K562 (cell line): Measurements from ENCODE around the gene CLIC1. TPM values are rescaled to one million over a fixed set of nuclear protein-coding genes. Genes with fewer than 3 reads are reported as not detected.

Experiments
- FOXA1 ChIP-seq: fragments of 450-650 bp; IDR thresholded peaks from 2 replicates; pipeline ENCODE4 v1.6.1; 2016; ENCODE audit warnings: mild to moderate bottlenecking, borderline replicate concordance
- HDAC6 ChIP-seq: IDR thresholded peaks from 2 replicates; pipeline ENCODE4 v1.6.1; 2012; ENCODE audit warnings: low read depth, mild to moderate bottlenecking, control low read depth, inconsistent platforms, low read length, moderate library complexity
- HMGXB4 ChIP-seq: sonication (generic); formaldehyde crosslinking; IDR thresholded peaks from 2 replicates; pipeline ENCODE4 v1.8.1; 2023; ENCODE audit warnings: mild to moderate bottlenecking, missing genetic modification reagents
- JUN ChIP-seq, 2 experiments: sonication (generic) in 1 of 2; formaldehyde crosslinking in 1 of 2; IDR thresholded peaks; 2 replicates each; pipeline versions ENCODE4 v1.6.1 to v1.8.0; 2012 to 2022; ENCODE audit warnings: borderline replicate concordance in 2 of 2, mild to moderate bottlenecking in 2 of 2, improper control_type of control experiment in 1 of 2, low read depth in 1 of 2, low read length in 1 of 2, missing genetic modification reagents in 1 of 2
- KHSRP ChIP-seq: fragments of 450-650 bp; IDR thresholded peaks from 2 replicates; pipeline ENCODE4 v1.6.1; 2017
- MLX ChIP-seq, 2 experiments: fragments of 450-650 bp in 1 of 2; sonication (generic) in 1 of 2; formaldehyde crosslinking; conservative IDR thresholded peaks; 2 replicates each; pipeline versions ENCODE4 v1.4.0 to v1.8.1; 2020 to 2022; ENCODE audit warnings: mild to moderate bottlenecking in 1 of 2, missing genetic modification reagents in 1 of 2
- MNT ChIP-seq, 2 experiments: fragments of 450-650 bp; conservative IDR thresholded peaks; 2 replicates each; pipeline ENCODE4 v1.6.1; 2017; ENCODE audit warnings: mild to moderate bottlenecking in 2 of 2, moderate library complexity in 2 of 2
- NFATC3 ChIP-seq: fragments of 450-650 bp; IDR thresholded peaks from 2 replicates; pipeline ENCODE4 v1.6.1; 2017; ENCODE audit warnings: mild to moderate bottlenecking
- SIX5 ChIP-seq, 2 experiments: IDR thresholded peaks; 2 replicates each; pipeline ENCODE4 v1.6.1; 2011; ENCODE audit warnings: low read length in 2 of 2, borderline replicate concordance in 1 of 2, low read depth in 1 of 2, mild to moderate bottlenecking in 1 of 2, moderate library complexity in 1 of 2; ENCODE audit not compliant: insufficient read depth in 1 of 2
- SNRNP70 ChIP-seq: fragments of 200-400 bp; formaldehyde crosslinking; optimal IDR thresholded peaks from 2 replicates; pipeline ENCODE3; 2017; ENCODE audit warnings: low read depth, low read length
- SRSF7 ChIP-seq: fragments of 200-400 bp; formaldehyde crosslinking; optimal IDR thresholded peaks from 2 replicates; pipeline ENCODE3; 2017; ENCODE audit warnings: mild to moderate bottlenecking, low read depth, low read length
- ZBTB11 ChIP-seq, 3 experiments: fragments of 200-800 bp in 1 of 3; fragments of 250-450 bp in 1 of 3; fragments of 450-650 bp in 1 of 3; sonication (Bioruptor Pico) in 1 of 3; sonication (Bioruptor generic) in 1 of 3; formaldehyde crosslinking in 1 of 3; IDR thresholded peaks; 2 replicates each; pipeline versions ENCODE4 v1.6.1 to v1.8.0; 2016 to 2022; ENCODE audit warnings: mild to moderate bottlenecking in 2 of 3, missing genetic modification characterization in 2 of 3, missing compliant biosample characterization in 1 of 3, moderate library complexity in 1 of 3
- ZFP91 ChIP-seq: sonication (generic); formaldehyde crosslinking; IDR thresholded peaks from 2 replicates; pipeline ENCODE4 v1.8.0; 2022; ENCODE audit warnings: mild to moderate bottlenecking, missing genetic modification reagents
- ZNF253 ChIP-seq: fragments of 250-450 bp; sonication (Bioruptor Pico); conservative IDR thresholded peaks from 2 replicates; pipeline ENCODE4 v1.6.1; 2021; ENCODE audit warnings: mild to moderate bottlenecking
- ZNF707 ChIP-seq: fragments of 250-450 bp; sonication (Bioruptor Pico); conservative IDR thresholded peaks from 2 replicates; pipeline ENCODE4 v1.8.0; 2022; ENCODE audit warnings: inconsistent platforms, mild to moderate bottlenecking, moderate library complexity
- polyA plus RNA-seq, 8 experiments: library from polyadenylated mRNA; depleted of rRNA in 4 of 8; stranded (reverse) in 5 of 8; unstranded in 3 of 8; fragments of >200 nt; fragmentation: Nextera tagmentation in 2 of 8; fragmentation: Illumina TruSeq in 1 of 8; extraction: Ambion mirVana in 2 of 8; extraction: Trizol in 1 of 8; gene quantifications; 2 replicates each; pipeline versions ENCODE4 v1.2.1 to v1.2.3, GENCODE V29; 2011 to 2014; ENCODE audit warnings: inconsistent platforms in 1 of 8, missing spikeins in 1 of 8
- total RNA-seq, 7 experiments: library from RNA; depleted of rRNA in 6 of 7; stranded (reverse); fragments of >200 nt in 6 of 7; fragmentation: Illumina TruSeq in 2 of 7; extraction: Trizol in 2 of 7; gene quantifications; 2 replicates each; pipeline versions ENCODE4 v1.2.1 to v1.2.3, GENCODE V29; 2011 to 2021; ENCODE audit warnings: low replicate concordance in 1 of 7

Gene CLIC1
- total and polyA plus RNA-seq, 9 of the 15 experiments (the other 6 are each of a cell fraction or from before 2014, with no cell fraction given): 1,267 to 2,419 (median 1,808) TPM

GRCh38 chr6:31725502-31726350 is 10.6 kb downstream of the CLIC1 start (continued):
- TF ChIP-seq ZBTB11 (CRISPR knock-in tag; IDR thresholded peaks at IDR 0.05): 0 out of 6 replicates have a peak, but pooled peaks of 1 of the 3 experiments have one; percentile 33
- no peak for TF ChIP-seq KHSRP
- no peak for TF ChIP-seq SNRNP70
- TF ChIP-seq MLX (CRISPR knock-in tag; conservative IDR thresholded peaks at IDR 0.05): 0 out of 4 replicates have a peak, but pooled peaks of 1 of the 2 experiments have one; percentile 83
- no peak for TF ChIP-seq NFATC3
- no peak; the same call in 1 of the 2 replicates for TF ChIP-seq ZNF707 (CRISPR knock-in tag)
- TF ChIP-seq SRSF7: no peak
- TF ChIP-seq JUN (IDR thresholded peaks at IDR 0.05; ENCODE audit: borderline replicate concordance, low read depth, low read length): peak; percentile 22; the same call in 1 of the 2 replicates
- no peak for TF ChIP-seq JUN (CRISPR knock-in tag; IDR thresholded peaks at IDR 0.05; ENCODE audit: borderline replicate concordance)
- no peak for TF ChIP-seq MNT (conservative IDR thresholded peaks at IDR 0.05)
- no peak; the same call in 1 of the 2 replicates for TF ChIP-seq HMGXB4 (CRISPR knock-in tag)
- no peak for TF ChIP-seq FOXA1
- TF ChIP-seq HDAC6: no peak
- 0 out of 2 replicates have a peak, but pooled peaks have one; percentile 33 for TF ChIP-seq ZNF253 (CRISPR knock-in tag)
- TF ChIP-seq SIX5 (IDR thresholded peaks at IDR 0.05; ENCODE audit: borderline replicate concordance in 1 of 2, insufficient read depth in 1 of 2, low read depth in 1 of 2, low read length in 2 of 2): no peak
- TF ChIP-seq ZFP91: no peak
